Endothelial cell of umbilical vein (primary cell): Measurements from ENCODE around the gene GGA3. TPM values are rescaled to one million over a fixed set of nuclear protein-coding genes. Genes with fewer than 3 reads are reported as not detected.

ENCODE experiments used
- BruUV-seq: library from RNA; stranded (reverse); fragments of 400-500 nt; replicated peaks from 2 replicates; lab custom pipeline; 2021; lab: Mats Ljungman, UMichigan
- CTCF ChIA-PET: fragments of 300-600, 350-600 bp; sonication (Branson Sonifier 250); formaldehyde crosslinking; loops from one replicate; lab custom pipeline; 2021; ENCODE audit warnings: antibody characterized with exemption, inconsistent platforms; lab: Charles Lee
- POLR2A ChIA-PET: fragments of 300-600, 350-600 bp; sonication (Branson Sonifier 250); formaldehyde crosslinking; loops from one replicate; lab custom pipeline; 2021; ENCODE audit warnings: antibody characterized with exemption, inconsistent platforms; lab: Charles Lee
- DNase-seq: peaks from one replicate; pipeline ENCODE4 v3.0.0-alpha.2; 2011; ENCODE audit warnings: low read depth, low spot score
- FAIRE-seq: peaks from 2 replicates; lab custom pipeline; 2011; peaks lifted over from hg19 to GRCh38; lab: Jason Lieb, UNC
- H2AFZ ChIP-seq: 2 replicates; pipeline ENCODE4 v1.6.0; 2012; ENCODE audit warnings: low read depth, low read length, control low read depth, inconsistent platforms
- H3K27ac ChIP-seq: 2 replicates; pipeline ENCODE4 v1.5.1; 2011; ENCODE audit warnings: low read depth, mild to moderate bottlenecking, control low read depth, low read length, moderate library complexity; ENCODE audit not compliant: insufficient read depth
- H3K27me3 ChIP-seq, 2 experiments: 2 replicates each; pipeline versions ENCODE4 v1.6.0 to v1.6.1; 2011; ENCODE audit warnings: low read length in 2 of 2, mixed read lengths in 1 of 2; ENCODE audit not compliant: control insufficient read depth in 2 of 2, insufficient read depth in 2 of 2
- H3K36me3 ChIP-seq, 2 experiments: 2 replicates in 1 of 2; 3 replicates in 1 of 2; pipeline ENCODE4 v1.5.1; 2011; ENCODE audit warnings: low read length in 2 of 2, mild to moderate bottlenecking in 1 of 2, moderate library complexity in 1 of 2; ENCODE audit not compliant: control insufficient read depth in 2 of 2, insufficient read depth in 2 of 2; ENCODE audit errors: extremely low read depth in 1 of 2
- H3K4me1 ChIP-seq: 3 replicates; pipeline ENCODE4 v1.5.1; 2011; ENCODE audit warnings: mild to moderate bottlenecking, low read length; ENCODE audit not compliant: control insufficient read depth, insufficient read depth; ENCODE audit errors: extremely low read depth
- H3K4me2 ChIP-seq: 2 replicates; pipeline ENCODE4 v1.6.1; 2011; ENCODE audit warnings: low read length, control low read depth, mixed read lengths; ENCODE audit not compliant: insufficient read depth
- H3K4me3 ChIP-seq, 3 experiments: fragments of 200-600 bp in 1 of 3; sonication (generic), shearing (Covaris generic) in 1 of 3; replicated peaks in 1 of 3; 2 replicates each; pipeline ENCODE4 v1.5.1; 2011 to 2016; ENCODE audit warnings: control low read depth in 3 of 3, low read length in 3 of 3, mild to moderate bottlenecking in 2 of 3, inconsistent platforms in 1 of 3, low read depth in 1 of 3, moderate library complexity in 1 of 3; ENCODE audit not compliant: insufficient read depth in 1 of 3
- H3K79me2 ChIP-seq: 2 replicates; pipeline ENCODE4 v1.6.0; 2012; ENCODE audit warnings: low read length, inconsistent platforms; ENCODE audit not compliant: control insufficient read depth, insufficient read depth
- H3K9ac ChIP-seq: replicated peaks from 2 replicates; pipeline ENCODE3; 2011; ENCODE audit warnings: low read length, control low read depth; ENCODE audit not compliant: insufficient read depth; ENCODE audit errors: extremely low read depth
- H3K9me1 ChIP-seq: replicated peaks from 3 replicates; pipeline ENCODE4 v1.6.0; 2011; ENCODE audit warnings: mild to moderate bottlenecking, low read length; ENCODE audit not compliant: control insufficient read depth, insufficient read depth; ENCODE audit errors: extremely low read depth
- H3K9me3 ChIP-seq: replicated peaks from 2 replicates; pipeline ENCODE4 v1.5.1; 2012; ENCODE audit warnings: low read length, inconsistent platforms; ENCODE audit not compliant: control insufficient read depth, insufficient read depth
- H4K20me1 ChIP-seq: replicated peaks from 2 replicates; pipeline ENCODE3; 2011; ENCODE audit warnings: mild to moderate bottlenecking, low read length; ENCODE audit not compliant: control insufficient read depth, insufficient read depth; ENCODE audit errors: extremely low read depth
- CTCF ChIP-seq, 2 donors: IDR thresholded peaks; 1 replicate in 1 of 2; 2 replicates in 1 of 2; pipeline ENCODE4 v1.5.1; 2011; ENCODE audit warnings: low read length in 2 of 2, mild to moderate bottlenecking in 2 of 2, moderate library complexity in 2 of 2, control low read depth in 1 of 2, inconsistent platforms in 1 of 2, low read depth in 1 of 2; ENCODE audit not compliant: insufficient read depth in 1 of 2; ENCODE audit errors: extremely low read depth in 1 of 2
- EZH2 ChIP-seq: IDR thresholded peaks from 2 replicates; pipeline ENCODE4 v1.6.1; 2012; ENCODE audit warnings: borderline replicate concordance, low read depth, mild to moderate bottlenecking, moderate library complexity, low read length, inconsistent platforms; ENCODE audit not compliant: severe bottlenecking
- FOS ChIP-seq: IDR thresholded peaks from 2 replicates; pipeline ENCODE4 v1.6.1; 2011; ENCODE audit warnings: mild to moderate bottlenecking, low read length, moderate library complexity, borderline replicate concordance; ENCODE audit not compliant: insufficient read depth
- MAX ChIP-seq: IDR thresholded peaks from 2 replicates; pipeline ENCODE4 v1.6.1; 2011; ENCODE audit not compliant: insufficient read depth, insufficient read length
- MYC ChIP-seq: IDR thresholded peaks from one replicate; pipeline ENCODE4 v1.6.1; 2011; ENCODE audit warnings: mild to moderate bottlenecking, low read depth, low read length
- dilution Hi-C: fragments of 300-500 bp; cut with MboI; formaldehyde crosslinking; loops from one replicate; pipeline ENCODE4 v1.15.0; 2019; ENCODE audit warnings: low sequenced_read_pairs; ENCODE audit not compliant: extremely low pct_ligation_motif_present
- intact Hi-C: fragments of 100-400 bp; cut with micrococcal nuclease; formaldehyde crosslinking; loops from one replicate; pipeline ENCODE4 v1.10.0; 2022
- polyA plus RNA-seq, 4 experiments: library from polyadenylated mRNA; depleted of rRNA in 3 of 4; stranded (reverse) in 3 of 4; unstranded in 1 of 4; fragments of >200 nt; gene quantifications; 2 replicates each; pipeline versions ENCODE4 v1.2.1 to v1.2.3, GENCODE V29; 2011 to 2012; ENCODE audit warnings: missing spikeins in 1 of 4
- total RNA-seq: library from RNA; stranded (reverse); gene quantifications from 2 replicates; pipeline ENCODE4 v1.2.3, GENCODE V29; 2021

The GGA3 gene
- total and polyA plus RNA-seq, 2 donors (not counting 3 experiments of a cell fraction or from before 2014, with no cell fraction given) = 41.2 to 62.9 TPM

GRCh38 chr17:75270966-75271232, 9.5 kb upstream of the GGA3 start, which contains the start of gene MIF4GD:
Gene MIF4GD, minus strand, starts transcription at chr17:75271231. Its CDS starts 1,036 bp downstream, at chr17:75270195.
- dilution Hi-C loops (no loop called here), intact Hi-C loops (loop anchor here (1.0 to 2.0 kb wide), 4 partner anchors 18 to 141 kb away; partner anchors contain the start of genes GRB2 and SLC25A19)
- H3K4me2 ChIP-seq = peak within 1 kb of the TSS; percentile 77

More at GRCh38 chr17:75270966-75271232, 9.5 kb upstream of the GGA3 start, which contains the start of gene MIF4GD:
- ChIA-PET CTCF (interaction anchor here (0.6 to 4.1 kb wide), 44 partner anchors 10 to 558 kb away, joined by 3 to 91 read pairs (median 5); partner anchors contain the start of genes ARMC7, GGA3, GRB2 and MRPS7), POLR2A (interaction anchor here (0.8 to 2.3 kb wide), 6 partner anchors 10 to 254 kb away, joined by 3 to 23 read pairs (median 5); partner anchors contain the start of genes GGA3, GRB2, LLGL2 and MRPS7)
- Histone ChIP-seq H3K9me1 (no peaks in the 10 kb centered on the region), H3K36me3 (peaks cover 3 to 4% of the 10 kb centered on the region in 2 experiments), H3K9me3 (no peaks in the 10 kb centered on the region), H3K4me3 (peak within 1 kb of the TSS; percentile 57 to 89 (median 61)), H3K4me1 (peaks cover 37% of the 10 kb centered on the region), H3K27ac (peak within 1 kb of the TSS; percentile 50), H2AFZ (peak within 1 kb of the TSS; percentile 89), H3K79me2 (no peaks in the 10 kb centered on the region), H4K20me1 (no peaks in the 10 kb centered on the region), H3K9ac (peak within 1 kb of the TSS; percentile 91), H3K27me3 (no peaks in the 10 kb centered on the region)
- FAIRE-seq = no peak
- BruUV-seq = no TSS peak
- DNase-seq = no peak
- no peak for TF ChIP-seq FOS
- no peak for TF ChIP-seq MAX
- no peak for TF ChIP-seq EZH2
- no peak for TF ChIP-seq MYC
- TF ChIP-seq CTCF (IDR thresholded peaks at IDR 0.05; ENCODE audit: extremely low read depth in 1 of 2, insufficient read depth in 1 of 2, low read depth in 1 of 2, low read length in 2 of 2) = no peak
